NCI-H1092 (cell line): ENCODE measurements around the gene MUC4.
A peak's percentile ranks its signal among the peaks of the same experiment; 100 is the strongest.
"Not testable (repeated sequence)": the region's sequence is repeated elsewhere in the genome, so short reads cannot be mapped to it uniquely, and the experiment has no call there.

ENCODE experiments used
- DNase-seq: peaks from one replicate; lab custom pipeline; 2025; lab: John Stamatoyannopoulos, UW

Gene MUC4

DNA sequence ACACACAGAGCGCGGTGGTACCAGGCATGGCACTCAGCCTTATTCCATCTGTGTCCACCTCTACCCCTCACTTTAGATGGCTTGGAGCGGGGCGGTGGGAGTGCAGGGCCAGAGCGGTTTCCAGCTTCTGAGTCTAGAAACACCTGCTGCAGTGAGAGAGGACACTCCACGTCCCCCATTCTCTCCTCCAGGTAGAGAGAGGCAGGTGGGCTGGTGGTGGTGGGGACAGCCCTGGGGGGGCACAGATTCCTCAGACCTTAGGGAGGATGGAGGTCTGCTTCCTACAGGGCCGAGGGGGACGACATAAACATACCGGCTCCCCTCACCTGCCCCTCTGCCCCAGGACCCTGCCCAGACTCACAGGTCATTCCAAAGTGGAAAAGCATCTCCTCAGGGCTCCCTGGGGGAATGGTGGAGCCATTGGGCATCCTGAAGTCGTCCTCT lies 50.6 kb downstream of the MUC4 start:
- DNase-seq: no peak

DNA sequence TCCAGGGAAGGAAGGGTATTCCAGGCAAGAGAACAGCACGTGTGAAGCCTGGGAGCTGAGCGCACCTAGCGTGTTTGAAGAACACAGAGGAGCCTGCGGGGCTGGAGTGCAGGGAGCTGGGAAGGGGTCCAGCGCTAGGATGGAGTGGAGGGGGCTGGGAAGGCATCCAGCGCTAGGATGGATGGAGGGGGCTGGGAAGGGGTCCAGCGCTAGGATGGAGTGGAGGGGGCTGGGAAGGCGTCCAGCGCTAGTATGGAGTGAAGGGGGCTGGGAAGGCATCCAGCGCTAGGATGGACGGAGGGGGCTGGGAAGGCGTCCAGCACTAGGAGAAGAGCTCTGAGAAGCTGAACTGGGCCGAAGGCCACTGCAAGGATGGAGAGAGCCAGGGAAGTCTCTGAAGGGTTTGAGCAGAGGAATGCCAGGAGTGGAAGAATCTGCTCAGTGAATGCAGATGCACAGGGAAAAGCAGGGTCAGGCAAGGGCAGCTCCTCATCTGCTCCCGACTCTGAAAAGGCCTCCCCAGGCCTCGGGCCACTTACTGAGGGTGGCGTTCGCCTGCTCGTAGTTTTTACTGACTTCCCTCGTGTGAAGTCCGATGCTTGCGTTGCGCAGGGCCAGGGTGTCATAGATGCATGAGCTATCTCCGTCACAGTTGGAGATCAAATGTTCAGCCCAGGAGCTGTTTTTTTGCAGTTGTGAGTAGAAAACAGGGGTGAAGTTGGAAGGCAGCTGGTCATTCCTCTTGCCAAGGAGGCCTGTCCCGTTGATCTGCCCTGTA lies 51.2 kb downstream of the MUC4 start:
- DNase-seq: peak; percentile 99

DNA sequence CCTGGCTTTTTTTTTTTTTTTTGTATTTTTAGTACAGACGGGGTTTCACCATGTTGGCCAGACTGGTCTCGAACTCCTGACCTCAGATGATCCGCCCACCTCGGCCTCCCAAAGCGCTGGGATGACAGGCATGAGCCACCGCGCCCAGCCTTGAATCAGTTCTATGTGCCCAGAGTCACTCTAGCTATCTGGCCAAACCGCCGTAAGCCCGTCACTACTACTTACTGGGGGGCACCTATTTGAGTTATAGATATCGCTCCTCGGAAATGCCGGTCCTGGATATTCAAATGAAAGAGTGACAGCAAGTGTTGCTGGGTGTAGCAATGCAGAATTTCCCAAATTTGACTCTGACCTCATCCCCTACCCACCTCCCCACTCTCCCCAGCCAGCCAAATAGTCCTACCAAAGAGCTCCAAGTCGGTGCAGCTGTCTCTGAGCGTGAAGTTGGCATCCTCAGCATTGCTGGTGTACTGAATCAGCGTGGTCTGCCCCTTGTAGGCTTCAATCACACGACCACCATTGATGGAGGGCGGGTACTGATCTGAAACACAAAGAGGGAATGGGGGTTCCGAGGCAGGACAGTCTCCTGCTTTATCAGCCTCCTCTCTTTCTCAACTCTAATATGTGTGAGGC lies 52.9 kb downstream of the MUC4 start:
- no peak for DNase-seq

DNA sequence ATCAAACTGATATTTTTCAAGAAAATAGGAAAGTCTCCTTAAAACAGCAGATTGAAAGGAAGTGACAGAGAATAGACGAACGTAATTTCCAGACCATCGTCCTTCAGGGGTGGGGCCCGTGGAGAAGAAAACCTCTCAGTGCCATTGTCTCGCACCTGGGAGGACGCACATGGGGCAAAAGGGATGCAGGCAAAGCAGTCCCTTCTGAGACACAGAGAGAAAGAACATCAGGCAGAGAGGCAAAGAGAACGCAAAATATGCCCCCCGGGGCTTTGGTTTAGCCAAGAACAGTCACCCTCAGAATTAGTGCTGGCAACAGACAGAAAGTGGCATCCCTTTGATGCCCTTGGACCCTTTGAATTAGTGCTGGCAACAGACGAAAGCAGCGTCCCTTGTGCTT lies 53.9 kb downstream of the MUC4 start:
- no peak for DNase-seq

DNA sequence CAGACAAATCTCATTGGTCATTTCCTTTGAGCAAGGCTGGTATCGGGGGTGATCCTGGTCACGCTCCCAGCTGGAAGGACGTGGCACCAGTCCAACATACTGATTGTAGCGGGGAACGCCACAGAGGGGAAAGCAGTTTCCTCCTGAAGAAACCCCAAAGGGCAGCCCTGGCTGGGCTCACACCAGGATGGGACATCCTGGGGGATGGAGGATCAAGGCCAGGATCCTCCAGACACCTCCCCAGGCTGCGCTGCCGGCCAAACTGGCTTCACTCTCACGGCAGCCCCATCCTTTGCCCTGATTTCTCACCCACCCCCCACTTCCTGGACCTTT lies 54.3 kb downstream of the MUC4 start:
- no peak for DNase-seq

DNA sequence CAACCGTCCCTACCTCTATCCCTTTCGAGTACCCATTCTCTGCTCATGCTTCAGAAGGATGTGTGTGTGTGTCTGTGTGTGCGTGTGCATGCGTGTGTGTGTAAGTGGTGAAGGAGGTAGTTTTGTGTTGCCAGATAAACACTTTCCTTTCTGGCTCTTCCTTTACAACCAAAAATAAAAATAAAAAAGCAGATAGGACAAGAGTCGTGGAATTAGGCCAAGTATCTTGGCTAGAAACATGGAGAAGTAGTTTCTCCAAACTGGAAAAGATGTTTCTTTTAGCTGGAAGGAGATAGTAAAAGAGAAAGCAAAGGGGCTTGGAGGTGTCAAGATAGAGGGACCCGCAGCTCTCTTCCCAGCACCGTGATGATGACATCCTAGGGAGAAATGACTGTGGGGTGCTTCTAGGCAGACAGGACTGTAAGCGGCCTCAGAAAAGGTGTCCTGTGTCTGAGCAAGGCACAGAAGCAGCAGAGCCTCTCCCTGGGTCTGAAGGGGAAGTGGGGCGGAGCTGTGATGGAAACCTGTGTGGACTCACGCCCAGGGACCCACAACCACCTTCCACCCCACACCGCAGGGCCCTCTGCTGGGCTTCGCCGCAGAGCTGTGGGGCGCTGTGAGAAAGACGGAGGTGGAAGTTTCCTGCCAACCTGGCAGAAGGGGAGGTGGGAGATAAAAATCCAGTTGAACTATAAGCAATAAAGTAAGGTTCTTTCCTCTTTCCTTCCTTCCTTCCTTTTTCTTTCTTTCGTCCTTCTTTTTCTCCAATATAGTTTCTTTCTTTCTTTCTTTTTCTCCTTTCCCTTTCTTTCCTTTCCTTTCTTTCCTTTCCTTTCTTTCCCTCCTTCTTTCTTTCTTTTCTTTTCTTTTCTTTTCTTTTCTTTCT lies 55.7 kb downstream of the MUC4 start:
- DNase-seq: no peak

DNA sequence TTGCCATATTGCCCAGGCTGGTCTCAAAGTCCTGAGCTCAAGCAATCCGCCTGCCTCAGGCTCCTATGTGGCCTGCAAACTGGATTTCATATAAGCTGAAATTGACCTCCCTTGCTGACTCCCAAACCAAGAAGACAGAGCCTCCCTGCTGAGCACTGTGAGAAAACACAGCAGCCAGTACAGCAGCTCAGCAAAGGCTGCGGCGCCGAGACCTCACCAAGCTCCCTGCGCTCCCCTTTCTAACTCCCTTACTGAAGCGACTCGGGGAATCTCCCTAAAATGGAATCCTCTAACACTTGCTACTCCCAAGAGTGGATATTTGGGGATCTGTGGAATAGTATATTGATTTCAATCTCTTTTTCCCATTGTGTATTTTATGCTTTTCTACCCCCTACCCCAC lies 56.3 kb downstream of the MUC4 start:
- DNase-seq: no peak

DNA sequence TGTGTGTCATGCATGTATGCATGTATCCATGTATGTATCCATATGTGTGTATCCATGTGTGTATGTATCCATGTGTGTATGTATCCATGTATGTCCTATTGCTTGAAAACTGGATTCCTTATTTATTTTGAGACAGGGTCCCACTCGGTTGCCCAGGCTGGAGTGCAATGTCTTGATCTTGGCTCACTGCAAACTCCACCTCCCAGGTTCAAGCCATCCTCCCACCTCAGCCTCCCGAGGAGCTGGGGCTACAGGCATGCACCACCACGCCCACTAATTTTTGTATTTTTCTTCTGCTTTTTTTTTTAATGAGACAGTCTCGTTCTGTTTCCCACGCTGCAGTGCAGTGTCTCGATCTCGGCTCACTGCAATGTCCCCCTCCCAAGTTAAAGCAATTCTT lies 56.8 kb downstream of the MUC4 start:
- no peak for DNase-seq

DNA sequence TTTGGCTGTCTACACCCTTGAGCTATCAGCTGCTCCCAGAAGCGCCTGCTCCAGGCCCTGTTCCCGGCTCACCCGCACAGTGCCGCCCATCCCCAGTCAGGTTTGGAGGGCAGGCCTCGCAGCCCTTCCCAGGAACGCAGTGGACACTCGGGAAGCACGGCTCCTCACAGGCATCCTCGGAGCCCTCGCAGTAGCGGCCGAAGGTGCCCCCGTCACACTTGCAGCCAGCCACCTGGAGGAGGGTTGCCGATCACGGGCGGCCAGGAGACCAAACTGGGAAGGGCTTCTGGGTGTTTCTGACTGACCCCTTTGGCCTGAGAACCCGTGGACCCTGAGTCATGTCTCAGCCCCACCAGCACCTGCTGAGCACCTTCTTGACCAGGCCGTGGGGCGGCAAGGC lies 57.6 kb downstream of the MUC4 start:
- no peak for DNase-seq

DNA sequence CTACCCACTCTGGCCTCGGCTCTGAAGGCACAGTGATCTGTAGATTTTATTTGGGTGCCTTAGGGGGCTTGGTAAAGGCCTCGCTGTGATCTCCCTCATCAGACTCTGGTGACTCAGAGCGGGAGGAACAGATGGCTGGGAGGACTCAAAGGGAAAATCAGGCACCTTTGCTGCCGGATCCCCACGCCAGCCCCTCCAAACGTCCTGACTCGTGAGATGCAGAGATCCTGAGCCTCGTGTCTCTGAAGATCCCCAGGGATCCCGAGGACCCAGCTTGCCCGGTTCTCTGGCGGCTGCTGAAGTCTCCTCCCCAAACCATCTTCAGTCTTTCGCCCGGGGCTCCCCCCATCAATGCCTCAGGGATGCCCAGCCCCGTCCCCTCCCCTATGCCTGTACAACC lies 58.1 kb downstream of the MUC4 start:
- no peak for DNase-seq

DNA sequence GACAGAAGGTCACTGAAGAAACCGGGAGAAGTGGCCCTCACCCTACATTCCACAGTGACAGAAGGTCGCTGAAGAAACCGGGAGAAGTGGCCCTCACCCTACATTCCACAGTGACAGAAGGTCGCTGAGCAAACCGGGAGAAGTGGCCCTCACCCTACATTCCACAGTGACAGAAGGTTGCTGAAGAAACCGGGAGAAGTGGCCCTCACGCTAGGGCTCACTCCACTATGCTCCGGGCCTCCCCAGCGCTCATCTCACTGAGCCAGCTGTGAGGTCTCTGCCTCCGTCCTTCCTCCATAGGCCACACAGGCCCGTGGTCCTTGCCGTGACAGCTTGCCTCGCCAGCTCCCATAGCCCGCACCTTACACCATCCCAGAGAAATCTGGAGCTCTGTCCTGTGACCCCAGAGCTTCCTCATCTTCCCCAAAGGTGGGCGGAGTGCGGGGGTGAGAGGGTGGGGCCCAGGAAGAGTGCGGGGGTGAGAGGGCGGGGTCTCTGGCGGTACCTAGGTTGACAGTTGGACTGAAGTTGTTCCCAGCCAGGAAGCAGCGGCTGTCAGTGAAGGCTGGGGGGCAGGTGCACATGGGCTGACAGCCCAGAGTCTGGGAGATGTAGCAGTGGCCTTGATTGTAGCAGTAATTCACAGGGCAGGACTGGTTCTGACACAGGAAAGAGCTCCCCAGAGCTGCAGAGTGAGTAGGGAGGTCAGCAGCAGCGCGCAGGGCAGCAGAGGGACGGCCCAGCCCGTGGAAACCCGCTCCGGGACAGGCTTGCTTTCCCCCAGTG lies 59.0 kb downstream of the MUC4 start:
- no peak for DNase-seq

DNA sequence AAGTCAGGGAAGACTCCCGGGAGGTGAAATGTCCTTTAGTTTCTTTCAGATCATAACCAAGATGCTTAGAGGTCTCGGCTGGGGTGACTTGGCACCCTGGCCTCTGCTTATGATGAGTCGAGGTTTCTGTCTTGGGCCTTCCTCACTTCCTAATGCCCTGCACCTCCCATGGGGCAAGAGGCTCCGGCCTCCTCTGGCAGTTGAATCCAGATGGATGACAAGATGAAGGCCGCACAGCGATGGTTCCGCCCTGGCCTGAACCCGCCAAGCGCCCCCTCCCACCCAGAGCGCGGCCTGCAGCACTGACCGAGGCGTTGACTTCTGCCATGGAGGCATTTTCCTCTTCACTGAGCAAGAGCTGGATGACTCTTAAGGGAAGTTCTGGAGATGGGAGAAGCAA lies 59.7 kb downstream of the MUC4 start:
- DNase-seq: no peak

DNA sequence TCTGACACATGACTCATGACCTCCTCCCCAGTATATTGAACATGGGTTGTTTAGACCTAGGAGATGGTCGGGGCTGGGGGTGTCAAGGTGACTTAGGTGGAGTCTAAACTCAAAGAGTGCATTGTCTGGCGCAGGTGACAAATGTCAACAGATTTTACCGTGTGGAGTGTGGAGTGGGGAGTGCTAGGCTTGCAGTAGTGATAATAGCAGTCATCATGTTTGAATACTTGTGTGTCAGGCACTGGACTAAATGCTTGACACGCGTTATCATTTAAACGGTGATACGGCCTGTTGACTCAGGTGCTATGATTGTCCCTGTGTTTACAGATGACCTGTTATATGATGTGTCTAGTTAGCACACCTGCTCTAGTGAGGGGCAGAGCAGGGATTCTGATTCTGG lies 60.2 kb downstream of the MUC4 start:
- DNase-seq: no peak

DNA sequence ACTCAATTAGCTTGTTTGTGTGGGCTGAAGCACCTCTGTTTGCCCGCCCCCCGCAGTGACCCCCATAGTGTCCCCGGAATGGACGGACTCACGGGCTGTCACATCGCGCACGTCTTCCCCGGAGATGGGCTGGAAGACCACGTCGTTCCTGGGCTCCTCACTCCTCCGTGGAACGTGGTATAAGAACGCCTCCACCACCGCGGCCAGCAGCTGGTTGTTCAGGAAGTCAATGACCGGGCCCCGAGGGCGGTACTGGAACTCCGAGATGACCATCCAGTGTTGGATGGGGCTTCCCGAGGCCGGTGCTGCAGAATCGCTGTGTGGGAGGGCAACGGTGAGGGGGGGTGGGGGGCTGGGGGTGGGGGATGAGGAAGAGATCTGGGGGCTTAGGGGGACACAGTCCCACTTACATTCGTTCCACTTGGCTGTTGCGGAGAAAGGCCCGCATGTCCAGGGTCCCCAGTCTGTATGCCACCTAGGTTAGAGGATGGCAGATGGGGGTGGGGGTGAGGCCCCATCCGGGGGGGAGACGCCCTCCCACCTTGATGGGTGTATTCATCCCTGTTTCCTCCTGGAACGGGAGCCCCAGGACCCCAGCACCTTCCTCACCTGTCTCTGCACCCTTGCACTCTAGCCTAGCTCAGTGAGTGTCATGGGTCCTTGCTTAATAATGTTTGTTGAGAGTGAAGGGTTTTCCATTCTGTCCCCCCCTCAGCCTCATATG lies 60.8 kb downstream of the MUC4 start:
- DNase-seq: no peak

DNA sequence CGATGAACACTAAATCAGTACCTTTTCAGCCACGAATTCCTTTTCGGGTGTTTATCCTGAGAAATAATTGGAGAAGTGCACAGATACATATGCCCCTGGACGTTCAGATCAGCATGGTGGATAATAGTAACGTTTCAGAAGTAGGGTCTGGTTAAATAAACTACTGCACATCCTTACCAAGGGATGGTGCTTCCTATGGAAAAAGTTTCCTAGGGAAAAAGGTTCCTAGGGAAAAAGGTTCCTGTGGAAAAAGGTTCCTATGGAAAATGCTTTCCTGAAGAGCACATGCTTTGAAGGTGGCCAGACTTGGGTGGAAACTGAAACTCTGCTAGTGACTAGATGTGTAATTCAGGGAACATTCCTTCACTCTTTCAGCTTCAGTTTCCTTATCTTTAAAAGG lies 62.6 kb downstream of the MUC4 start:
- DNase-seq: not testable (repeated sequence)

DNA sequence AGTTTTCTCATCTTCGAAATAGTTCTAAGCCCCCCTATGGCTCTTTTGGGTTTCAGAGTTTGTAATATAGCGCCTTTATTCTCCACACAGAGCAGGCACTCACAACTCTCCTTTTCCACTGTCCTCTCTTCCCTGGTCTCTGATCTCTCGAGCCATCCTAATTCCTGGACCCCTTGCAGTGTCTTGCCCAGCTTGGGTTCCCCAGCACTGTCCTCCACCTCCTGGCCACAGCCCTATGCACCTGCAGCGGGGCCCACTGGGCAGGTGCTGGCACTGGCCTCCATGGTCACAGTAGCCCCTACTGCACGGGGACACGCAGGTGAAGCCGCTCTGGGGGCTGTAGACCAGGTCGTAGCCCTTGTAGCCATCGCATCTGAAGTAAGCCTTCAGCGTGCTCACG lies 63.1 kb downstream of the MUC4 start:
- no peak for DNase-seq

DNA sequence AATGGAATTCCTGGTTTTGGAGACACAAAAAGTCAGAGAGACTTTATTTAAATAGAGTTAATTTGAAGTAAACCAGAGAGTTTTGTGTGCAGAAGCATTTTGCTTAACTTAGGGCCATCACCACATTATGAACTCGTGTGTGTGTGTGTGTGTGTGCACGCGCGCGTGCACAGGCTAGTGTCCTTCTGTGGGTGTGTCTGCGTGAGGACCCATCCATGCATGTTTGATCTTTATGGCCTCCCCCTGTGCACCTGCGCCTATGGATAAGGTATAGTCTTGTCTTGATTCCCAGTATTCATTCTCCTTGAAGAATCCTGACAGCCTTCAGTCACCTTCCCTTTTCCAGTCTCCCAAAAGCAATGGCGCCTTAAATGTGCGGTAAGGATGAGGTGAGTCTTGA lies 65.0 kb downstream of the MUC4 start:
- DNase-seq: no peak

DNA sequence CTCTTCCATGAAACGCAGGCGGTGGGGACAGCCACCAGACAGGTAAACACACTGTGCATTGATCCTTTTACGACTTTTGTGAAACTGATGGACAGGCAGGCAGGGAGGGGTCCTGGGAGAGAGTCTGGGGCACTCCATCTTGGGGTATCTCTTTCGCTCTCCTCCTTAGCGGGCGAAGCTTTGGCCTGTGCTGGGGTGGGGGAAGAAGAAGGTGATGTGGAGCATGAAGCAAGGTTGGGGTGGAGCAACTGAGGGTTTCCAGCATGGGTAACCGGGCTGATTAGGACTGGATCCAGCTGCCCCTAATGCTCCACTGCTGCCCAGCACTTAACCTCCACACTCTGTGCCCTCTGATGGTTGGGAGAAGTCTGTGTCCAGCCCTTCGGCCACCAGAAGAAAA lies 65.4 kb downstream of the MUC4 start:
- DNase-seq: no peak

DNA sequence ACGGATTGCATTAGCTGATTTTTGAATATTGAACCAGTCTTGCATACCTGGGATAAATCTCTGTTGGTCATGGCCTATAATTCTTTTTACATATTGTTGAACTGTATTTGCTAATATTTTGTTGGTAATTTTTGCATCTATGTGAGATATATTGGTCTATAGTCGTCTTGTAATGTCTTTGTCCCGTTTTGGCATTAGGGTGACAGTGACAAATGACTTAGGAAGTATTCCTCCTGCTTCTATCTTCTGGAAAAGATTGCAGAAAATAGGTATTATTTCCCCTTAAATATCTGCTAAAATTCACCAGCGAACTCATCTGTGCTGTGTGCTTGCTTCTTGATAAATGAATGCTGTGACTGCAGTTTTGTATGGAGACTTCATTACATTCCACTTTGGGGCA lies 67.3 kb downstream of the MUC4 start:
- DNase-seq: no peak

DNA sequence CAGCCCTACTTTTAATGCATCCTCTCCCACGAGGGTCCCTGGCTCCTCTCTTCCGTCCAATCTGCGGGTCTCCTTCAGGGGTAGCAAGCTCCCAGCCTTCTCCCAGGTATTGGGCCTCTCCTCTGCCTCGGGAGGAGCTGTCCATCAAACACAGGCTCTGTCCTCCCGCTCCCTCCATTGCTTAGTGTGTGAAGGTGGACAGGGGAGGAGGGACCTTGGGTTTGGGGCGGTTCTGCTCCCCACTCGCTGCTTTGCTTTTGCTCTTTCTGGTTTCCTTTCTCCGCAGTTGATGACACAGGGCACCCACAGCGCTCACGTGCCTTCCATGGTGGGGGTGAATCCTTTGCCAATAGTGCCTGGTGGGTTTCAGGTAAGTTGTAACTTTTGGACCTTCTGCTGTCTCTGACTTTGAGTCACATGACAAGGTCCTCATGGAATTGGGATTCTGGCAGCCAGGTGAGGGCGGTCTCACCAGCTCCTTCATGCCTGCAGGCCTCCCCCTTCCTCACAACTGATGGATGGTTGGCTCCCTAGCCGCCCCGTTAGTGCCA lies 72.1 kb downstream of the MUC4 start:
- no peak for DNase-seq
